GM23338 (cell line): ENCODE data around the gene MAPK8IP3. TPM values are rescaled to one million over a fixed set of nuclear protein-coding genes. Genes with fewer than 3 reads are reported as not detected.

Source experiments
- microRNA-seq: library from miRNA; unstranded; fragments of <30 nt; microRNA quantifications from one replicate; pipeline ENCODE4, GENCODE V29; 2017
- polyA plus RNA-seq: library from polyadenylated mRNA; unstranded; fragments of >200 nt; fragmentation: Nextera tagmentation; extraction: Ambion mirVana; gene quantifications from 2 replicates; pipeline ENCODE4 v1.2.1, GENCODE V29; 2016
- small RNA-seq: library from RNA; depleted of rRNA; stranded (forward); fragments of <200 nt; gene quantifications from one replicate; pipeline ENCODE3, GENCODE V24; 2014; ENCODE audit warnings: low replicate concordance
- total RNA-seq: library from RNA; depleted of rRNA; stranded (reverse); fragments of >200 nt; shearing (Covaris generic); gene quantifications from 2 replicates; pipeline ENCODE4 v1.2.3, GENCODE V29; 2014; rRNA removed

The MAPK8IP3 gene
- total and polyA plus RNA-seq, 2 experiments from 2014 or later = 11.3 to 58.4 TPM

Small RNAs within 50 kb of the gene (microRNA-seq; reads per million reads assigned to microRNA genes)
- 1.8 reads per million for gene MIR3177

Small RNAs within 50 kb of the gene (small RNA-seq; reads per million reads assigned to genes)
- 0.07 reads per million for gene MIR3177

Other genes starting within 250 kb of the MAPK8IP3 start
- gene CLCN7, start 231.2 kb upstream of the MAPK8IP3 start, total RNA-seq = 35.9 and 53.8 TPM in 2 replicates
- gene CLCN7, start 231.2 kb upstream of the MAPK8IP3 start, polyA plus RNA-seq = 13.8 and 17.4 TPM in 2 replicates
- not detected in 2 replicates for gene PTX4, start 217.3 kb upstream of the MAPK8IP3 start, total RNA-seq
- gene PTX4, start 217.3 kb upstream of the MAPK8IP3 start, polyA plus RNA-seq = not detected in 2 replicates
- 71.7 and 76.0 TPM in 2 replicates for gene TELO2, start 212.8 kb upstream of the MAPK8IP3 start, total RNA-seq
- 45.4 and 49.8 TPM in 2 replicates for gene TELO2, start 212.8 kb upstream of the MAPK8IP3 start, polyA plus RNA-seq
- 0.14 TPM in 1 of 2 replicates, not detected in the other for gene TMEM204, start 172.5 kb upstream of the MAPK8IP3 start, total RNA-seq
- gene TMEM204, start 172.5 kb upstream of the MAPK8IP3 start, polyA plus RNA-seq = 0.21 and 0.23 TPM in 2 replicates
- 15.0 and 28.7 TPM in 2 replicates for gene IFT140, start 94.1 kb upstream of the MAPK8IP3 start, total RNA-seq
- 3.8 and 4.8 TPM in 2 replicates for gene IFT140, start 94.1 kb upstream of the MAPK8IP3 start, polyA plus RNA-seq
- 16.7 and 17.9 TPM in 2 replicates for gene CRAMP1, start 93.8 kb upstream of the MAPK8IP3 start, total RNA-seq
- 3.4 TPM in 2 replicates for gene CRAMP1, start 93.8 kb upstream of the MAPK8IP3 start, polyA plus RNA-seq
- gene JPT2, start 27.9 kb upstream of the MAPK8IP3 start, total RNA-seq = 139 and 140 TPM in 2 replicates
- gene JPT2, start 27.9 kb upstream of the MAPK8IP3 start, polyA plus RNA-seq = 43.8 and 47.1 TPM in 2 replicates
- gene NME3, start 65.3 kb downstream of the MAPK8IP3 start, total RNA-seq = 73.7 and 95.3 TPM in 2 replicates
- 130 and 153 TPM in 2 replicates for gene NME3, start 65.3 kb downstream of the MAPK8IP3 start, polyA plus RNA-seq
- 15.0 and 17.3 TPM in 2 replicates for gene EME2, start 66.6 kb downstream of the MAPK8IP3 start, total RNA-seq
- 4.1 TPM in 2 replicates for gene EME2, start 66.6 kb downstream of the MAPK8IP3 start, polyA plus RNA-seq
- 223 and 248 TPM in 2 replicates for gene MRPS34, start 66.9 kb downstream of the MAPK8IP3 start, total RNA-seq
- gene MRPS34, start 66.9 kb downstream of the MAPK8IP3 start, polyA plus RNA-seq = 370 and 391 TPM in 2 replicates
- gene SPSB3, start 76.4 kb downstream of the MAPK8IP3 start, total RNA-seq = 34.7 and 42.8 TPM in 2 replicates
- 27.1 and 33.9 TPM in 2 replicates for gene SPSB3, start 76.4 kb downstream of the MAPK8IP3 start, polyA plus RNA-seq
- gene NUBP2, start 76.8 kb downstream of the MAPK8IP3 start, total RNA-seq = 143 and 175 TPM in 2 replicates
- gene NUBP2, start 76.8 kb downstream of the MAPK8IP3 start, polyA plus RNA-seq = 79.0 and 79.4 TPM in 2 replicates
- gene IGFALS, start 87.5 kb downstream of the MAPK8IP3 start, total RNA-seq = not detected in 2 replicates
- 0.16 TPM in 1 of 2 replicates, not detected in the other for gene IGFALS, start 87.5 kb downstream of the MAPK8IP3 start, polyA plus RNA-seq
- gene HAGH, start 120.6 kb downstream of the MAPK8IP3 start, total RNA-seq = 24.7 and 30.6 TPM in 2 replicates
- 28.5 and 28.9 TPM in 2 replicates for gene HAGH, start 120.6 kb downstream of the MAPK8IP3 start, polyA plus RNA-seq
- gene FAHD1, start 121.0 kb downstream of the MAPK8IP3 start, total RNA-seq = 17.3 and 21.0 TPM in 2 replicates
- gene FAHD1, start 121.0 kb downstream of the MAPK8IP3 start, polyA plus RNA-seq = 23.9 and 24.2 TPM in 2 replicates
- 6.3 and 7.3 TPM in 2 replicates for gene MEIOB, start 166.0 kb downstream of the MAPK8IP3 start, total RNA-seq
- 7.7 and 8.7 TPM in 2 replicates for gene MEIOB, start 166.0 kb downstream of the MAPK8IP3 start, polyA plus RNA-seq
- not detected in 2 replicates for gene HS3ST6, start 212.2 kb downstream of the MAPK8IP3 start, total RNA-seq
- 0.17 and 0.21 TPM in 2 replicates for gene HS3ST6, start 212.2 kb downstream of the MAPK8IP3 start, polyA plus RNA-seq
- gene MSRB1, start 237.0 kb downstream of the MAPK8IP3 start, total RNA-seq = 23.9 and 31.3 TPM in 2 replicates
- 29.6 and 30.4 TPM in 2 replicates for gene MSRB1, start 237.0 kb downstream of the MAPK8IP3 start, polyA plus RNA-seq
- 0.31 and 0.59 TPM in 2 replicates for gene RPL3L, start 248.5 kb downstream of the MAPK8IP3 start, total RNA-seq
- gene RPL3L, start 248.5 kb downstream of the MAPK8IP3 start, polyA plus RNA-seq = 0.68 and 1.1 TPM in 2 replicates